K562 (cell line): ENCODE data around the gene E2F7. TPM values are rescaled to one million over a fixed set of nuclear protein-coding genes. Genes with fewer than 3 reads are reported as not detected.
A peak's percentile ranks its signal among the peaks of the same experiment; 100 is the strongest.

Experiments used
- CHAMP1 ChIP-seq: fragments of 450-650 bp; IDR thresholded peaks from 2 replicates; pipeline ENCODE4 v1.6.1; 2016; ENCODE audit warnings: mild to moderate bottlenecking
- CREM ChIP-seq: IDR thresholded peaks from 2 replicates; pipeline ENCODE4 v1.6.1; 2014; ENCODE audit warnings: antibody characterized with exemption, low read depth
- FOXP1 ChIP-seq: sonication (generic); formaldehyde crosslinking; IDR thresholded peaks from 2 replicates; pipeline ENCODE4 v1.8.0; 2022; ENCODE audit warnings: mild to moderate bottlenecking, missing genetic modification reagents
- IFI16 ChIP-seq: fragments of 250-450 bp; sonication (Bioruptor Pico); IDR thresholded peaks from 2 replicates; pipeline ENCODE4 v2.1.2; 2022; ENCODE audit warnings: mild to moderate bottlenecking, inconsistent platforms
- NR2C2 ChIP-seq, 2 experiments: fragments of 200-800 bp in 1 of 2; sonication (Bioruptor generic) in 1 of 2; sonication (generic) in 1 of 2; formaldehyde crosslinking in 1 of 2; IDR thresholded peaks; 2 replicates each; pipeline versions ENCODE4 v1.6.1 to v1.8.0; 2016 to 2022; ENCODE audit warnings: mild to moderate bottlenecking in 1 of 2, missing compliant biosample characterization in 1 of 2, missing genetic modification characterization in 1 of 2, missing genetic modification reagents in 1 of 2
- PKNOX1 ChIP-seq: fragments of 450-650 bp; IDR thresholded peaks from 2 replicates; pipeline ENCODE4 v1.6.1; 2016
- POLR2AphosphoS2 ChIP-seq: IDR thresholded peaks from 2 replicates; pipeline ENCODE4 v1.6.1; 2012; ENCODE audit warnings: low read length, improper control_type of control experiment
- POLR3G ChIP-seq: IDR thresholded peaks from 2 replicates; pipeline ENCODE4 v1.6.1; 2011; ENCODE audit not compliant: insufficient read length, insufficient replicate concordance; ENCODE audit errors: extremely low read depth
- RBBP5 ChIP-seq: fragments of 200-600 bp; sonication (generic); IDR thresholded peaks from 2 replicates; pipeline ENCODE4 v1.6.1; 2012; ENCODE audit warnings: borderline replicate concordance, mild to moderate bottlenecking, low read length, control low read depth, inconsistent platforms; ENCODE audit not compliant: insufficient read depth, poor library complexity, severe bottlenecking
- SIN3A ChIP-seq, 2 experiments: fragments of 150-350 bp in 1 of 2; IDR thresholded peaks; 2 replicates each; pipeline ENCODE4 v1.6.1; 2011 to 2016; ENCODE audit warnings: borderline replicate concordance in 2 of 2, low read depth in 2 of 2, low read length in 2 of 2, mild to moderate bottlenecking in 2 of 2, moderate library complexity in 2 of 2; ENCODE audit not compliant: control insufficient read depth in 1 of 2
- XRCC3 ChIP-seq: fragments of 450-650 bp; IDR thresholded peaks from 2 replicates; pipeline ENCODE4 v1.6.1; 2017; ENCODE audit warnings: mild to moderate bottlenecking, moderate library complexity
- ZNF174 ChIP-seq: fragments of 250-450 bp; sonication (Bioruptor Pico); IDR thresholded peaks from 2 replicates; pipeline ENCODE4 v1.4.0; 2020; ENCODE audit warnings: mild to moderate bottlenecking
- ZNF518B ChIP-seq: fragments of 250-450 bp; sonication (Bioruptor Pico); IDR thresholded peaks from 2 replicates; pipeline ENCODE4 v1.5.0; 2021; ENCODE audit warnings: mild to moderate bottlenecking, moderate library complexity
- ZNF561 ChIP-seq: fragments of 450-650 bp; formaldehyde crosslinking; conservative IDR thresholded peaks from 2 replicates; pipeline ENCODE4 v1.4.0; 2020; ENCODE audit warnings: mild to moderate bottlenecking, moderate library complexity
- ZNF79 ChIP-seq: fragments of 250-450 bp; sonication (Bioruptor Pico); IDR thresholded peaks from 2 replicates; pipeline ENCODE4 v1.4.0; 2020; ENCODE audit warnings: low read depth, mild to moderate bottlenecking, moderate library complexity
- polyA plus RNA-seq, 8 experiments: library from polyadenylated mRNA; depleted of rRNA in 4 of 8; stranded (reverse) in 5 of 8; unstranded in 3 of 8; fragments of >200 nt; fragmentation: Nextera tagmentation in 2 of 8; fragmentation: Illumina TruSeq in 1 of 8; extraction: Ambion mirVana in 2 of 8; extraction: Trizol in 1 of 8; gene quantifications; 2 replicates each; pipeline versions ENCODE4 v1.2.1 to v1.2.3, GENCODE V29; 2011 to 2014; ENCODE audit warnings: inconsistent platforms in 1 of 8, missing spikeins in 1 of 8
- total RNA-seq, 7 experiments: library from RNA; depleted of rRNA in 6 of 7; stranded (reverse); fragments of >200 nt in 6 of 7; fragmentation: Illumina TruSeq in 2 of 7; extraction: Trizol in 2 of 7; gene quantifications; 2 replicates each; pipeline versions ENCODE4 v1.2.1 to v1.2.3, GENCODE V29; 2011 to 2021; ENCODE audit warnings: low replicate concordance in 1 of 7

Gene E2F7
- total and polyA plus RNA-seq, 9 of the 15 experiments (the other 6 are each of a cell fraction or from before 2014, with no cell fraction given) = 3.4 to 13.6 (median 8.1) TPM

GRCh38 chr12:77065361-77066204 is at the start of gene E2F7 (continued):
- TF ChIP-seq SIN3A (IDR thresholded peaks at IDR 0.05; ENCODE audit: borderline replicate concordance in 2 of 2, control insufficient read depth in 1 of 2, low read depth in 2 of 2, low read length in 2 of 2) (0 out of 4 replicates have a peak, but pooled peaks have one; percentile 47 to 58), ZNF561 (CRISPR knock-in tag) (no peak), POLR2AphosphoS2 (no peak), PKNOX1 (no peak), POLR3G (no peak), XRCC3 (no peak), ZNF518B (CRISPR knock-in tag) (no peak), ZNF174 (CRISPR knock-in tag) (no peak), RBBP5 (peak; percentile 88), CREM (peak; percentile 73), FOXP1 (CRISPR knock-in tag) (no peak), ZNF79 (CRISPR knock-in tag) (no peak), IFI16 (CRISPR knock-in tag) (no peak), NR2C2 (CRISPR knock-in tag; IDR thresholded peaks at IDR 0.05) (no peak), NR2C2 (tag; IDR thresholded peaks at IDR 0.05) (no peak), CHAMP1 (no peak)
